Measurements from ENCODE around the gene SLC16A7. TPM values are rescaled to one million over a fixed set of nuclear protein-coding genes. Genes with fewer than 3 reads are reported as not detected.

SLC16A7 gene
- total and polyA plus RNA-seq, 10 of the 15 experiments (the other 5 are each of a cell fraction or from before 2014, with no cell fraction given) = 1.5 to 12.9 (median 6.7) TPM

GRCh38 chr12:59792647-59793046 is 196.8 kb downstream of the SLC16A7 start:
- H4K20me1 ChIP-seq (ENCODE audit: control insufficient read depth, insufficient read depth) = no peaks in the 10 kb centered on the region
- no peaks in the 10 kb centered on the region; the same call in 2 of the 3 replicates for H3K9me3 ChIP-seq (replicated peaks; ENCODE audit: control insufficient read depth, insufficient read depth, low read length)
- in situ Hi-C loops (cut with MboI) = no loop called here
- no peak for FAIRE-seq
- intact Hi-C loops (cut with micrococcal nuclease; ENCODE audit: unreplicated experiment) = loop anchor here (5.0 kb wide), 1 partner anchor 195 kb away; the partner anchor contains the start of gene SLC16A7
- no peak for ATAC-seq
- BruUV-seq (replicated peaks) = no TSS peak
- H3K79me2 ChIP-seq (ENCODE audit: control insufficient read depth, insufficient read depth, low read length) = no peaks in the 10 kb centered on the region
- TF ChIP-seq NR2C2 (IDR thresholded peaks at IDR 0.05; ENCODE audit: borderline replicate concordance, control insufficient read depth, insufficient read length, low read depth) = no peak
- no peak for TF ChIP-seq ZNF687 (IDR thresholded peaks at IDR 0.05)
- no peak for TF ChIP-seq GATAD2B (conservative IDR thresholded peaks at IDR 0.05; ENCODE audit: low read depth)
- no peak for TF ChIP-seq FOXK2 (IDR thresholded peaks at IDR 0.05)
- no peak for TF ChIP-seq PAX5 (IDR thresholded peaks at IDR 0.05; ENCODE audit: borderline replicate concordance, low read depth, low read length)
- TF ChIP-seq, protein P1, sequence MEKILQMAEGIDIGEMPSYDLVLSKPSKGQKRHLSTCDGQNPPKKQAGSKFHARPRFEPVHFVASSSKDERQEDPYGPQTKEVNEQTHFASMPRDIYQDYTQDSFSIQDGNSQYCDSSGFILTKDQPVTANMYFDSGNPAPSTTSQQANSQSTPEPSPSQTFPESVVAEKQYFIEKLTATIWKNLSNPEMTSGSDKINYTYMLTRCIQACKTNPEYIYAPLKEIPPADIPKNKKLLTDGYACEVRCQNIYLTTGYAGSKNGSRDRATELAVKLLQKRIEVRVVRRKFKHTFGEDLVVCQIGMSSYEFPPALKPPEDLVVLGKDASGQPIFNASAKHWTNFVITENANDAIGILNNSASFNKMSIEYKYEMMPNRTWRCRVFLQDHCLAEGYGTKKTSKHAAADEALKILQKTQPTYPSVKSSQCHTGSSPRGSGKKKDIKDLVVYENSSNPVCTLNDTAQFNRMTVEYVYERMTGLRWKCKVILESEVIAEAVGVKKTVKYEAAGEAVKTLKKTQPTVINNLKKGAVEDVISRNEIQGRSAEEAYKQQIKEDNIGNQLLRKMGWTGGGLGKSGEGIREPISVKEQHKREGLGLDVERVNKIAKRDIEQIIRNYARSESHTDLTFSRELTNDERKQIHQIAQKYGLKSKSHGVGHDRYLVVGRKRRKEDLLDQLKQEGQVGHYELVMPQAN (conservative IDR thresholded peaks at IDR 0.05) = no peak
- no peak for TF ChIP-seq ZNF384 (IDR thresholded peaks at IDR 0.05; ENCODE audit: borderline replicate concordance, low read depth, low read length)
- no peak for TF ChIP-seq RAD21 (IDR thresholded peaks at IDR 0.05; ENCODE audit: insufficient read depth, low read depth, low read length)
- no peak for TF ChIP-seq YY1 (IDR thresholded peaks at IDR 0.05; ENCODE audit: low read depth, low read length)
- no peak for TF ChIP-seq NBN (IDR thresholded peaks at IDR 0.05)
- no peak for TF ChIP-seq HDAC2 (IDR thresholded peaks at IDR 0.05)
- no peak for TF ChIP-seq CBFB (IDR thresholded peaks at IDR 0.05; ENCODE audit: low read depth)
- no peak for TF ChIP-seq ASH2L (IDR thresholded peaks at IDR 0.05; ENCODE audit: borderline replicate concordance, low read depth)
- 85% methylated on average over 1 of the region's 1 CpG for WGBS (ENCODE audit: insufficient coverage, insufficient replicate concordance, low lambda C conversion rate, missing lambda C conversion rate)
- H3K4me3 ChIP-seq = no peak overlapping the region
- POLR2A ChIA-PET = no interaction called here
- CTCF ChIA-PET = interaction anchor here (1.6 kb wide), 1 partner anchor 15 kb away, joined by 3 read pairs; no protein-coding TSS in a partner anchor
- RAD21 ChIA-PET (ENCODE audit: unreplicated experiment) = interaction anchor here (0.5 kb wide), 1 partner anchor 1304 kb away, joined by 3 read pairs; no protein-coding TSS in a partner anchor
- no peak overlapping the region for H3K9ac ChIP-seq (ENCODE audit: control insufficient read depth, insufficient read depth, low read length)
- no peak overlapping the region for H2AFZ ChIP-seq (ENCODE audit: control insufficient read depth, low read depth, low read length)
- SMC1A ChIA-PET (ENCODE audit: uncharacterized antibody, unreplicated experiment) = interaction anchor here (0.6 kb wide), 1 partner anchor 108 kb away, joined by 3 read pairs; no protein-coding TSS in a partner anchor
- H3K27ac ChIP-seq (ENCODE audit: control insufficient read depth, insufficient read depth) = no peak overlapping the region
- H3K27me3 ChIP-seq (replicated peaks in 1 of 2; ENCODE audit: control insufficient read depth in 2 of 2, insufficient read depth in 2 of 2, low read length in 1 of 2) = no peaks in the 10 kb centered on the region
- no peaks in the 10 kb centered on the region for H3K36me3 ChIP-seq (ENCODE audit: control insufficient read depth in 2 of 2, insufficient read depth in 2 of 2, low read length in 1 of 2)
- no peaks in the 10 kb centered on the region for H3K4me1 ChIP-seq (ENCODE audit: control insufficient read depth, insufficient read depth, low read length)
- H3K4me2 ChIP-seq (ENCODE audit: control insufficient read depth, insufficient read depth) = no peak overlapping the region
- DNase-seq (ENCODE audit: low read depth, low spot score) = no peak
